K562 (cell line): ENCODE results near the gene SMCHD1.

Source experiments
- GTF2E2 ChIP-seq: fragments of 200-800 bp; sonication (Bioruptor generic); IDR thresholded peaks from 2 replicates; pipeline ENCODE4 v1.6.1; 2016; ENCODE audit warnings: missing genetic modification characterization, missing compliant biosample characterization
- HMGXB4 ChIP-seq: sonication (generic); formaldehyde crosslinking; IDR thresholded peaks from 2 replicates; pipeline ENCODE4 v1.8.1; 2023; ENCODE audit warnings: mild to moderate bottlenecking, missing genetic modification reagents
- IRF9 ChIP-seq: fragments of 450-650 bp; IDR thresholded peaks from 2 replicates; pipeline ENCODE4 v1.6.1; 2016; ENCODE audit warnings: missing biosample characterization, missing genetic modification characterization
- NONO ChIP-seq, 2 experiments: fragments of 200-400 bp in 1 of 2; fragments of 450-650 bp in 1 of 2; formaldehyde crosslinking in 1 of 2; IDR thresholded peaks; 2 replicates each; pipeline ENCODE4 v1.6.1; 2017; ENCODE audit warnings: low read depth in 2 of 2, mild to moderate bottlenecking in 2 of 2, moderate library complexity in 2 of 2, low read length in 1 of 2
- NRF1 ChIP-seq, 2 experiments: fragments of 450-650 bp; IDR thresholded peaks in 1 of 2; conservative IDR thresholded peaks in 1 of 2; 2 replicates each; pipeline ENCODE4 v1.6.1; 2014; ENCODE audit warnings: mild to moderate bottlenecking in 2 of 2
- PTBP1 ChIP-seq: fragments of 200-400 bp; formaldehyde crosslinking; IDR thresholded peaks from 2 replicates; pipeline ENCODE4 v1.6.1; 2017; ENCODE audit warnings: low read depth, low read length
- SMAD1 ChIP-seq: fragments of 150-350 bp; IDR thresholded peaks from 2 replicates; pipeline ENCODE4 v1.6.1; 2014; ENCODE audit warnings: low read length, low read depth; ENCODE audit not compliant: partially characterized antibody
- SRSF1 ChIP-seq: fragments of 200-400 bp; formaldehyde crosslinking; IDR thresholded peaks from 2 replicates; pipeline ENCODE4 v1.6.1; 2017; ENCODE audit warnings: mild to moderate bottlenecking, low read depth, low read length, moderate library complexity
- TAF1 ChIP-seq: IDR thresholded peaks from 2 replicates; pipeline ENCODE4 v1.6.1; 2011; ENCODE audit warnings: mild to moderate bottlenecking, low read length, moderate library complexity; ENCODE audit not compliant: insufficient read depth, control insufficient read depth, severe bottlenecking; ENCODE audit errors: extremely low read depth
- USF2 ChIP-seq: sonication (generic); formaldehyde crosslinking; IDR thresholded peaks from 2 replicates; pipeline ENCODE4 v1.5.0; 2020; ENCODE audit warnings: missing genetic modification reagents
- ZNF217 ChIP-seq: sonication (generic); formaldehyde crosslinking; IDR thresholded peaks from 2 replicates; pipeline ENCODE4 v1.8.0; 2022; ENCODE audit warnings: mild to moderate bottlenecking, missing genetic modification reagents

GRCh38 chr18:2692508-2692907 lies 37.0 kb downstream of the SMCHD1 start:
- TF ChIP-seq SRSF1 (no peak), TAF1 (no peak), SMAD1 (no peak), IRF9 (tag) (no peak), PTBP1 (no peak), NONO (IDR thresholded peaks at IDR 0.05; ENCODE audit: low read depth in 2 of 2, low read length in 1 of 2) (no peak), GTF2E2 (tag) (no peak), USF2 (no peak), HMGXB4 (no peak), NRF1 (conservative IDR thresholded peaks at IDR 0.05 in 1 of 2, IDR thresholded peaks at IDR 0.05 in 1 of 2) (no peak), ZNF217 (no peak)
